Smooth muscle cell (in vitro differentiated cells): ENCODE measurements around the gene ALG3. TPM values are rescaled to one million over a fixed set of nuclear protein-coding genes. Genes with fewer than 3 reads are reported as not detected.

Experiments used
- DNase-seq: peaks from one replicate; lab custom pipeline; 2025; ENCODE audit not compliant: unreplicated experiment; lab: John Stamatoyannopoulos, UW
- H2AFZ ChIP-seq: fragments of 200-600 bp; sonication (generic); 2 replicates; pipeline ENCODE4 v1.6.0; 2016; ENCODE audit warnings: antibody characterized with exemption, low read depth, mild to moderate bottlenecking
- H3F3A ChIP-seq: fragments of 200-600 bp; sonication (generic); 2 replicates; pipeline ENCODE4 v1.6.0; 2017; ENCODE audit warnings: antibody characterized with exemption, low read depth
- H3K27ac ChIP-seq: fragments of 200-600 bp; sonication (generic); 2 replicates; pipeline ENCODE4 v1.5.1; 2016; ENCODE audit warnings: low read depth, mild to moderate bottlenecking
- H3K27me3 ChIP-seq: fragments of 200-600 bp; sonication (generic); 2 replicates; pipeline ENCODE4 v1.6.1; 2016; ENCODE audit warnings: low read depth, mild to moderate bottlenecking
- H3K36me3 ChIP-seq: fragments of 200-600 bp; sonication (generic); 2 replicates; pipeline ENCODE4 v1.5.1; 2016; ENCODE audit warnings: low read depth
- H3K4me1 ChIP-seq: fragments of 200-600 bp; sonication (generic); 2 replicates; pipeline ENCODE4 v1.5.1; 2016; ENCODE audit warnings: low read depth
- H3K4me2 ChIP-seq: fragments of 200-600 bp; sonication (generic); 2 replicates; pipeline ENCODE4 v1.6.0; 2016; ENCODE audit warnings: mild to moderate bottlenecking
- H3K4me3 ChIP-seq: fragments of 200-600 bp; sonication (generic); 2 replicates; pipeline ENCODE4 v1.5.1; 2016; ENCODE audit warnings: mild to moderate bottlenecking
- H3K79me2 ChIP-seq: fragments of 200-600 bp; sonication (generic); 2 replicates; pipeline ENCODE4 v1.6.0; 2016; ENCODE audit warnings: low read depth, mild to moderate bottlenecking
- H3K9ac ChIP-seq: fragments of 200-600 bp; sonication (generic); 2 replicates; pipeline ENCODE4 v1.6.0; 2016; ENCODE audit warnings: low read depth
- H3K9me3 ChIP-seq: fragments of 200-600 bp; sonication (generic); replicated peaks from 2 replicates; pipeline ENCODE4 v1.5.1; 2016; ENCODE audit warnings: low read depth
- H4K20me1 ChIP-seq: fragments of 200-600 bp; sonication (generic); 2 replicates; pipeline ENCODE4 v1.6.0; 2016; ENCODE audit warnings: low read depth
- CTCF ChIP-seq: fragments of 200-600 bp; sonication (generic); IDR thresholded peaks from 2 replicates; pipeline ENCODE4 v1.5.1; 2017; ENCODE audit warnings: borderline replicate concordance, mild to moderate bottlenecking, antibody characterized with exemption; ENCODE audit not compliant: insufficient read depth, poor library complexity, severe bottlenecking
- WGBS: methylation state at CpG from one replicate; pipeline ENCODE4 v1.1.7; 2016; ENCODE audit warnings: low lambda C conversion rate; 5-methylcytosine and 5-hydroxymethylcytosine counted together
- polyA plus RNA-seq: library from polyadenylated mRNA; unstranded; fragments of >200 nt; fragmentation: Nextera tagmentation; extraction: Ambion mirVana; gene quantifications from 2 replicates; pipeline ENCODE4 v1.2.1, GENCODE V29; 2016
- total RNA-seq: library from RNA; depleted of rRNA; stranded (reverse); fragments of >200 nt; gene quantifications from 2 replicates; pipeline ENCODE4 v1.2.3, GENCODE V29; 2014

The ALG3 gene
- total and polyA plus RNA-seq, 2 experiments from 2014 or later, result 91.2 to 95.2 TPM

- no peaks in the 10 kb centered on the region for H4K20me1 ChIP-seq
- no peak overlapping the region for H3K4me2 ChIP-seq
- no peaks in the 10 kb centered on the region for H3K4me1 ChIP-seq
- no peak overlapping the region for H3K27ac ChIP-seq
- H3K9ac ChIP-seq, result no peak overlapping the region
- no peak overlapping the region for H3K4me3 ChIP-seq
- no peak for DNase-seq
- H3K79me2 ChIP-seq, result no peaks in the 10 kb centered on the region
- no peak for TF ChIP-seq CTCF
- no peaks in the 10 kb centered on the region for H3F3A ChIP-seq
- WGBS, result 94% methylated on average over 6 of the region's 6 CpGs
- no peaks in the 10 kb centered on the region for H3K36me3 ChIP-seq
- no peaks in the 10 kb centered on the region for H3K9me3 ChIP-seq
- no peak overlapping the region for H2AFZ ChIP-seq
- peaks cover 59% of the 10 kb centered on the region for H3K27me3 ChIP-seq
Observed at GRCh38 chr3:184277366-184277765, 28.6 kb upstream of the ALG3 start.

GRCh38 chr3:184275961-184276910, 27.5 kb upstream of the ALG3 start, which contains the start of gene ECE2:
ECE2 (plus strand) TSS chr3:184276022; CDS start chr3:184276154, 132 bp downstream.
- TF ChIP-seq CTCF, result no peak
- Histone ChIP-seq H3K79me2 (no peaks in the 10 kb centered on the region), H3F3A (no peaks in the 10 kb centered on the region), H3K4me2 (no peak within 1 kb of the TSS), H3K36me3 (no peaks in the 10 kb centered on the region), H3K9me3 (no peaks in the 10 kb centered on the region), H3K4me3 (no peak within 1 kb of the TSS), H4K20me1 (no peaks in the 10 kb centered on the region), H3K4me1 (no peaks in the 10 kb centered on the region), H3K27ac (no peak within 1 kb of the TSS), H3K9ac (no peak within 1 kb of the TSS), H3K27me3 (peaks cover 61% of the 10 kb centered on the region), H2AFZ (no peak within 1 kb of the TSS)
- no peak for DNase-seq
- 64% methylated on average over 23 of the region's 65 CpGs for WGBS

- WGBS, result 83% methylated on average over 12 of the region's 12 CpGs
- H3K27me3 ChIP-seq, result peaks cover 64% of the 10 kb centered on the region
- H3K4me3 ChIP-seq, result no peak overlapping the region
- TF ChIP-seq CTCF, result no peak
- DNase-seq, result no peak
- H3K9ac ChIP-seq, result no peak overlapping the region
- H3K4me2 ChIP-seq, result no peak overlapping the region
- H3K36me3 ChIP-seq, result no peaks in the 10 kb centered on the region
- no peaks in the 10 kb centered on the region for H3K4me1 ChIP-seq
- no peaks in the 10 kb centered on the region for H3F3A ChIP-seq
- no peaks in the 10 kb centered on the region for H4K20me1 ChIP-seq
- H3K79me2 ChIP-seq, result no peaks in the 10 kb centered on the region
- no peak overlapping the region for H3K27ac ChIP-seq
- no peaks in the 10 kb centered on the region for H3K9me3 ChIP-seq
- H2AFZ ChIP-seq, result no peak overlapping the region
Observed at GRCh38 chr3:184275381-184275701, 26.6 kb upstream of the ALG3 start.
